Stomach (tissue), 9 donors: Measurements from ENCODE around the gene TMEM139. TPM values are rescaled to one million over a fixed set of nuclear protein-coding genes. Genes with fewer than 3 reads are reported as not detected.
A peak's percentile ranks its signal among the peaks of the same experiment; 100 is the strongest.

ENCODE experiments used
- DNase-seq, 2 donors: peaks; one replicate each; pipeline versions ENCODE4 v3.0.0 to v3.0.0-alpha.2; 2013 to 2019
- H3K27ac ChIP-seq, 5 donors: fragments of 200-600 bp in 4 of 5; sonication (generic) in 4 of 5; one replicate each; pipeline ENCODE4 v1.5.1; 2013 to 2019; ENCODE audit warnings: mild to moderate bottlenecking in 1 of 5, moderate library complexity in 1 of 5
- H3K27me3 ChIP-seq, 3 donors: fragments of 200-600 bp; sonication (generic); one replicate each; pipeline ENCODE4 v1.5.1; 2017 to 2019; ENCODE audit warnings: mixed run types in 1 of 3
- H3K36me3 ChIP-seq, 4 donors: fragments of 200-600 bp; sonication (generic); 1 replicate in 3 of 4; 2 replicates in 1 of 4; pipeline ENCODE4 v1.5.1; 2016 to 2019
- H3K4me1 ChIP-seq, 4 donors: fragments of 200-600 bp; sonication (generic); one replicate each; pipeline ENCODE4 v1.5.1; 2016 to 2019
- H3K4me3 ChIP-seq, 4 donors: fragments of 200-600 bp; sonication (generic) in 3 of 4; one replicate each; pipeline ENCODE4 v1.5.1; 2016 to 2019; ENCODE audit warnings: mild to moderate bottlenecking in 1 of 4
- H3K9me3 ChIP-seq, 4 donors: fragments of 200-600 bp; sonication (generic); one replicate each; pipeline ENCODE4 v1.5.1; 2016 to 2019
- EP300 ChIP-seq: sonication (generic); formaldehyde crosslinking; IDR thresholded peaks from one replicate; pipeline ENCODE4 v1.6.1; 2017; ENCODE audit warnings: antibody characterized with exemption
- POLR2A ChIP-seq, 4 donors: fragments of 450-650 bp; IDR thresholded peaks; one replicate each; pipeline ENCODE4 v1.6.1; 2016; ENCODE audit warnings: antibody characterized with exemption in 4 of 4, control low read depth in 2 of 4, mild to moderate bottlenecking in 1 of 4, moderate library complexity in 1 of 4
- POLR2AphosphoS5 ChIP-seq, 3 donors: sonication (generic); formaldehyde crosslinking; IDR thresholded peaks; one replicate each; pipeline ENCODE4 v1.6.1; 2016; ENCODE audit warnings: antibody characterized with exemption in 3 of 3
- WGBS, 5 donors: extraction: QIAGEN DNeasy Blood & Tissue Kit in 3 of 5; methylation state at CpG; one replicate each; pipeline versions ENCODE4 v1.1.5 to v1.1.7; 2013 to 2018; 5-methylcytosine and 5-hydroxymethylcytosine counted together
- intact Hi-C: fragments of 100-400 bp; cut with DNase I; formaldehyde crosslinking; loops from one replicate; pipeline ENCODE4 v1.15.1; 2023; ENCODE audit warnings: low total_unique reads
- polyA plus RNA-seq, 3 donors: library from polyadenylated mRNA; stranded (reverse); fragments of 200-250 nt; gene quantifications; one replicate each; pipeline ENCODE4 v1.2.3, GENCODE V29; 2013
- total RNA-seq, 5 donors: library from RNA; depleted of rRNA; stranded (reverse); fragments of >200 nt; gene quantifications; one replicate each; pipeline versions ENCODE4 v1.1.0 to v1.2.3, GENCODE V29; 2014 to 2016
- TF ChIP-seq, protein P1 (sequence below), 7 experiments: fragments of 450-650 bp in 4 of 7; fragments of 200-600 bp in 3 of 7; sonication (generic) in 3 of 7; IDR thresholded peaks; one replicate each; pipeline ENCODE4 v1.5.1; 2016 to 2019; ENCODE audit warnings: antibody characterized with exemption in 7 of 7, control low read depth in 2 of 7, mild to moderate bottlenecking in 1 of 7
- donor health status: healthy with polysubstance abuse.
- donor health status: Bipolar disorder and iron deficiency.
- donor health status: healthy.

The TMEM139 gene
- total and polyA plus RNA-seq, 8 donors = 0.89 to 15.3 (median 6.4) TPM

DNA sequence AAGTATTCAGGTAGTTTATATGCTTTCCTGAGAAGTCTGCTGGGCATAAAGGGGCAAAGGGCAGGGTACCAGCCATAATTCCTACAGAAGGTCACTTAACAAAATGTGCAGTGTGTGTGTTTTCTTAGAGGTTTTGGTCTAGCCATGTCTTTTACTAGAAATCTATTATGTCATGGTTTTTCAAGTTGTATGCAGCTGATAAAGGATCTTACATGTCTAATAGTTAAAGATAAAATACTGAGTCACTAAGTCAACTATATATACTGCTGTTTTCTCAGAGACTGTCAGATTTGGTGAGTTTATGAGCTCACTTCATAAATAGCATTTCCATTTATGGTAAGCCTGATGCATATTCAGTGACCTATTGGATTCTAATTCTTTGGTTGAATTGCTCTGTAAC is 11.1 kb downstream of the TMEM139 start:
- Histone ChIP-seq H3K36me3 (peaks cover 51 to 95% (median 94%) of the 10 kb centered on the region in 4 donors), H3K27me3 (no peaks in the 10 kb centered on the region), H3K4me3 (no peak overlapping the region), H3K4me1 (peaks cover 12 to 54% (median 26%) of the 10 kb centered on the region in 4 donors), H3K9me3 (no peaks in the 10 kb centered on the region), H3K27ac (no peak overlapping the region)
- intact Hi-C loops = no loop called here
- TF ChIP-seq POLR2AphosphoS5 (IDR thresholded peaks at IDR 0.05) = no peak
- TF ChIP-seq EP300 = no peak
- no peak for TF ChIP-seq POLR2A (IDR thresholded peaks at IDR 0.05)
- TF ChIP-seq, protein P1, sequence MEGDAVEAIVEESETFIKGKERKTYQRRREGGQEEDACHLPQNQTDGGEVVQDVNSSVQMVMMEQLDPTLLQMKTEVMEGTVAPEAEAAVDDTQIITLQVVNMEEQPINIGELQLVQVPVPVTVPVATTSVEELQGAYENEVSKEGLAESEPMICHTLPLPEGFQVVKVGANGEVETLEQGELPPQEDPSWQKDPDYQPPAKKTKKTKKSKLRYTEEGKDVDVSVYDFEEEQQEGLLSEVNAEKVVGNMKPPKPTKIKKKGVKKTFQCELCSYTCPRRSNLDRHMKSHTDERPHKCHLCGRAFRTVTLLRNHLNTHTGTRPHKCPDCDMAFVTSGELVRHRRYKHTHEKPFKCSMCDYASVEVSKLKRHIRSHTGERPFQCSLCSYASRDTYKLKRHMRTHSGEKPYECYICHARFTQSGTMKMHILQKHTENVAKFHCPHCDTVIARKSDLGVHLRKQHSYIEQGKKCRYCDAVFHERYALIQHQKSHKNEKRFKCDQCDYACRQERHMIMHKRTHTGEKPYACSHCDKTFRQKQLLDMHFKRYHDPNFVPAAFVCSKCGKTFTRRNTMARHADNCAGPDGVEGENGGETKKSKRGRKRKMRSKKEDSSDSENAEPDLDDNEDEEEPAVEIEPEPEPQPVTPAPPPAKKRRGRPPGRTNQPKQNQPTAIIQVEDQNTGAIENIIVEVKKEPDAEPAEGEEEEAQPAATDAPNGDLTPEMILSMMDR (IDR thresholded peaks at IDR 0.05) = no peak
- no peak for DNase-seq

DNA sequence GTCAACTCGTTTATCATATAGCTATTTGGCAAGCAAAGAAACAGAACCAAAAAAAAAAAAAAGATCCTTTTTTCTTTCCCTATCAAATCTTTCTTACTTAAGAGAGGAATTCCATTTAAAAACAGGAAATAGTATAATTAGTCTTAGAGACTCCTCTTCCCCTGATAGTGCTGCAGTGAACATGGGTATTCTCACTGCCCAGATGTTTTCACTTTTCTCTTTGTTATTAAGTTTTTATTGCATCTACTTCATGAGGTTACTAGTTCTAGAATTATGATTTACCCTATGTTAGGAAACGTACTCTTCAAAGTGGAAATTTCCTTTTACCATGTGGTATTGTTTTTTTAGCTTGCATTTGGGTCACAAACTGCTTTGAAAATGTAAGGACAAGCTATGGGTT is 11.9 kb downstream of the TMEM139 start:
- intact Hi-C loops = no loop called here
- H3K4me1 ChIP-seq = peaks cover 12 to 57% (median 26%) of the 10 kb centered on the region in 4 donors
- peaks cover 51 to 100% (median 99%) of the 10 kb centered on the region in 4 donors for H3K36me3 ChIP-seq
- no peaks in the 10 kb centered on the region for H3K9me3 ChIP-seq
- no peak overlapping the region for H3K4me3 ChIP-seq
- 50 to 59% (median 53%) methylated on average over 2 of the region's 2 CpGs for WGBS, 5 donors
- no peak for TF ChIP-seq EP300
- TF ChIP-seq POLR2AphosphoS5 (IDR thresholded peaks at IDR 0.05) = no peak
- TF ChIP-seq, protein P1 (IDR thresholded peaks at IDR 0.05) = no peak
- TF ChIP-seq POLR2A (IDR thresholded peaks at IDR 0.05) = no peak
- H3K27me3 ChIP-seq = no peaks in the 10 kb centered on the region
- DNase-seq = no peak
- H3K27ac ChIP-seq = no peak overlapping the region

DNA sequence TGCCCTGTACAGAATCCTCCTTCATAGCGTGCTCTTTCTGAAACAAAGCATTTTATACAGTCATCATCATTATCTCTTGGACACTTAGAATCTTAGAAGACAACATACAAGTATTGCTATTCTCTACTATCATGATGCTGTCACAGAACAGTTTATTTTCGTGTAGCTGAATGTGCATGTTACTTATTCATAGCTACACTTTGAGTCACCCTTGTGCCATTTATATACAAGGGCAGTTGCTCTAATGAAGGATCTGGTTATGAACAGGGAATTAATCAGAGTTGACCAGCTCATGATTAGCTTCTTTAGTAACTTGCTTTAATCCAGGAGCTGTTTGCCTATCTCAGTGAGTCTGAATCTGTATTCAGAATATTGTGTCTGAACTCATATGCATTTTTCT is 14.6 kb downstream of the TMEM139 start:
- Histone ChIP-seq H3K27me3 (no peaks in the 10 kb centered on the region), H3K27ac (no peak overlapping the region), H3K9me3 (no peaks in the 10 kb centered on the region), H3K36me3 (peaks cover 39 to 99% (median 96%) of the 10 kb centered on the region in 4 donors), H3K4me1 (peaks cover 12 to 59% (median 27%) of the 10 kb centered on the region in 4 donors), H3K4me3 (no peak overlapping the region)
- DNase-seq = no peak
- WGBS, 5 donors = 81 to 88% (median 83%) methylated on average over 2 of the region's 2 CpGs
- intact Hi-C loops = no loop called here
- TF ChIP-seq EP300 (no peak), POLR2A (IDR thresholded peaks at IDR 0.05) (no peak), POLR2AphosphoS5 (IDR thresholded peaks at IDR 0.05) (no peak)
- TF ChIP-seq, protein P1 (IDR thresholded peaks at IDR 0.05) = no peak

DNA sequence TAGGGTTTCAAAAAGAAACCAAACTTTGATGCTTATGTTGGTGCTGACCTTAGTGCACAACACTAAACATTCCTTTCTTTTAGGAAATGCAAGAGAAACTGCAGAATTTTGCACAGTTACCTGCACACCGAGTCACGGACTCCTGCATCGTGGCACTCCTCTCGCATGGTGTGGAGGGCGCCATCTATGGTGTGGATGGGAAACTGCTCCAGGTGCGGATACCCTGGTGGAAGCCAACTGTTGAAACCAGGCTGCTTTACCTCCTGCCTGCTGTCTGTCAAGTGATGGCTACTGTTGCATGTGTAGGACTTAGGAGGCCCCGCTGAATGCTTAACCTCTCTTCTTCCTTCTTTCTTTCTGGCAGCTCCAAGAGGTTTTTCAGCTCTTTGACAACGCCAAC is 15.1 kb downstream of the TMEM139 start:
- 66 to 72% (median 67%) methylated on average over 8 of the region's 8 CpGs for WGBS, 5 donors
- Histone ChIP-seq H3K4me3 (no peak overlapping the region), H3K36me3 (peaks cover 39 to 99% (median 96%) of the 10 kb centered on the region in 4 donors), H3K27me3 (no peaks in the 10 kb centered on the region), H3K9me3 (no peaks in the 10 kb centered on the region), H3K27ac (peak overlapping the region in 4 of 5 donors; percentile 46 to 74 (median 62)), H3K4me1 (peaks cover 12 to 55% (median 27%) of the 10 kb centered on the region in 4 donors)
- DNase-seq = peak; percentile 38 to 64
- intact Hi-C loops = no loop called here
- TF ChIP-seq POLR2A (IDR thresholded peaks at IDR 0.05) = no peak
- no peak for TF ChIP-seq EP300
- TF ChIP-seq, protein P1 (IDR thresholded peaks at IDR 0.05) = peak in 4 of 7 experiments; percentile 19 to 51 (median 36)
- no peak for TF ChIP-seq POLR2AphosphoS5 (IDR thresholded peaks at IDR 0.05)
